IMR-90 (cell line): ENCODE results near the gene ABCC8. TPM values are rescaled to one million over a fixed set of nuclear protein-coding genes. Genes with fewer than 3 reads are reported as not detected.

Source experiments
- ATAC-seq: fragments of 200-7000 bp; cut with Tn5 transposase; 2 replicates; pipeline ENCODE4 v1.9.1; 2020; ENCODE audit warnings: low read depth, mild to moderate bottlenecking, moderate library complexity
- BruUV-seq: library from RNA; stranded (reverse); fragments of 400-500 nt; replicated peaks from 2 replicates; lab custom pipeline; 2021; lab: Mats Ljungman, UMichigan
- CTCF ChIA-PET: fragments of 300-600 bp; formaldehyde crosslinking; extraction: SDS; loops from one replicate; lab custom pipeline; 2021; ENCODE audit warnings: antibody characterized with exemption; lab: Yijun Ruan, JAX
- POLR2A ChIA-PET: fragments of 300-600 bp; sonication (Branson Sonifier 250); formaldehyde crosslinking; loops from one replicate; lab custom pipeline; 2022; ENCODE audit warnings: antibody characterized with exemption; ENCODE audit not compliant: unreplicated experiment; lab: Charles Lee
- DNase-seq: peaks from one replicate; pipeline ENCODE4 v3.0.0; 2013
- H2AFZ ChIP-seq: replicated peaks from 2 replicates; pipeline ENCODE3; 2013; ENCODE audit warnings: low read length, mild to moderate bottlenecking; ENCODE audit not compliant: poor library complexity
- H2AK5ac ChIP-seq: 2 replicates; pipeline ENCODE4 v1.6.1; 2013; ENCODE audit warnings: low read depth, low read length, inconsistent platforms
- H2AK9ac ChIP-seq: replicated peaks from 2 replicates; pipeline ENCODE3; 2013; ENCODE audit warnings: mild to moderate bottlenecking, low read depth, low read length, moderate library complexity; ENCODE audit not compliant: poor library complexity
- H2BK120ac ChIP-seq: 2 replicates; pipeline ENCODE4 v1.6.1; 2013; ENCODE audit warnings: low read depth, low read length, inconsistent platforms
- H2BK15ac ChIP-seq: 3 replicates; pipeline ENCODE4 v1.6.1; 2013; ENCODE audit warnings: low read depth, low read length, inconsistent platforms
- H2BK20ac ChIP-seq: 2 replicates; pipeline ENCODE4 v1.6.1; 2013; ENCODE audit warnings: low read depth, mild to moderate bottlenecking, inconsistent platforms, low read length, moderate library complexity
- H2BK5ac ChIP-seq: 2 replicates; pipeline ENCODE4 v1.6.1; 2013; ENCODE audit warnings: mild to moderate bottlenecking, low read depth, low read length, inconsistent platforms; ENCODE audit not compliant: poor library complexity, severe bottlenecking
- H3K14ac ChIP-seq: replicated peaks from 2 replicates; pipeline ENCODE4 v1.6.1; 2013; ENCODE audit warnings: low read depth, low read length, inconsistent platforms
- H3K18ac ChIP-seq: 2 replicates; pipeline ENCODE4 v1.6.1; 2013; ENCODE audit warnings: low read depth, low read length, control low read depth
- H3K23ac ChIP-seq: 2 replicates; pipeline ENCODE4 v1.6.1; 2013; ENCODE audit warnings: low read depth, low read length, inconsistent platforms
- H3K27ac ChIP-seq: 2 replicates; pipeline ENCODE4 v1.5.1; 2013; ENCODE audit warnings: mild to moderate bottlenecking, control low read depth, low read length; ENCODE audit not compliant: insufficient read depth
- H3K27me3 ChIP-seq: 2 replicates; pipeline ENCODE4 v1.6.1; 2013; ENCODE audit warnings: low read length; ENCODE audit not compliant: control insufficient read depth, insufficient read depth
- H3K36me3 ChIP-seq: 2 replicates; pipeline ENCODE4 v1.6.1; 2013; ENCODE audit warnings: low read length, mixed read lengths; ENCODE audit not compliant: control insufficient read depth, insufficient read depth
- H3K4ac ChIP-seq: 2 replicates; pipeline ENCODE4 v1.6.1; 2013; ENCODE audit warnings: low read depth, low read length, inconsistent platforms
- H3K4me1 ChIP-seq: 2 replicates; pipeline ENCODE4 v1.6.1; 2013; ENCODE audit warnings: low read length, mixed read lengths; ENCODE audit not compliant: control insufficient read depth, insufficient read depth
- H3K4me2 ChIP-seq: 2 replicates; pipeline ENCODE4 v1.6.1; 2013; ENCODE audit warnings: low read depth, mild to moderate bottlenecking, control low read depth, low read length, moderate library complexity
- H3K4me3 ChIP-seq: 2 replicates; pipeline ENCODE4 v1.5.1; 2013; ENCODE audit warnings: low read depth, mild to moderate bottlenecking, control low read depth, low read length, moderate library complexity; ENCODE audit not compliant: insufficient read depth
- H3K56ac ChIP-seq: 2 replicates; pipeline ENCODE4 v1.6.1; 2013; ENCODE audit warnings: low read length, inconsistent platforms; ENCODE audit not compliant: insufficient read depth; ENCODE audit errors: extremely low read depth
- H3K79me1 ChIP-seq, 2 experiments: 2 replicates each; pipeline ENCODE4 v1.6.1; 2013; ENCODE audit warnings: low read length in 2 of 2, inconsistent platforms in 1 of 2, low read depth in 1 of 2
- H3K9ac ChIP-seq: 2 replicates; pipeline ENCODE4 v1.6.1; 2013; ENCODE audit warnings: low read depth, low read length, control low read depth
- H3K9me1 ChIP-seq: 2 replicates; pipeline ENCODE4 v1.6.1; 2013; ENCODE audit warnings: low read length, inconsistent platforms; ENCODE audit not compliant: insufficient read depth
- H3K9me3 ChIP-seq: 2 replicates; pipeline ENCODE4 v1.6.1; 2013; ENCODE audit warnings: low read length; ENCODE audit not compliant: control insufficient read depth, insufficient read depth
- H4K20me1 ChIP-seq: 2 replicates; pipeline ENCODE4 v1.6.1; 2013; ENCODE audit warnings: low read length, inconsistent platforms; ENCODE audit not compliant: insufficient read depth
- H4K5ac ChIP-seq: 2 replicates; pipeline ENCODE4 v1.6.1; 2013; ENCODE audit warnings: mild to moderate bottlenecking, low read depth, low read length, control low read depth
- H4K8ac ChIP-seq, 2 experiments: 2 replicates each; pipeline ENCODE4 v1.6.1; 2013; ENCODE audit warnings: low read depth in 2 of 2, low read length in 2 of 2, control low read depth in 1 of 2, inconsistent platforms in 1 of 2
- H4K91ac ChIP-seq: 2 replicates; pipeline ENCODE4 v1.6.1; 2013; ENCODE audit warnings: low read depth, low read length, inconsistent platforms; ENCODE audit not compliant: insufficient read depth
- BHLHE40 ChIP-seq: fragments of 150-350 bp; IDR thresholded peaks from 2 replicates; pipeline ENCODE4 v1.6.1; 2016; ENCODE audit warnings: mild to moderate bottlenecking, low read depth, low read length
- CEBPB ChIP-seq: IDR thresholded peaks from 2 replicates; pipeline ENCODE4 v1.6.1; 2012; ENCODE audit warnings: low read depth, low read length, improper control_type of control experiment
- CHD1 ChIP-seq: IDR thresholded peaks from 2 replicates; pipeline ENCODE4 v1.6.1; 2012; ENCODE audit warnings: low read depth, low read length, improper control_type of control experiment
- CTCF ChIP-seq: conservative IDR thresholded peaks from 2 replicates; pipeline ENCODE4 v1.5.1; 2012; ENCODE audit warnings: mild to moderate bottlenecking, low read depth, low read length, improper control_type of control experiment
- ELK1 ChIP-seq: fragments of 150-350 bp; IDR thresholded peaks from 2 replicates; pipeline ENCODE4 v1.6.1; 2016; ENCODE audit warnings: low read depth, mild to moderate bottlenecking, low read length, moderate library complexity, borderline replicate concordance
- FOS ChIP-seq: fragments of 150-350 bp; IDR thresholded peaks from 2 replicates; pipeline ENCODE4 v1.6.1; 2016; ENCODE audit warnings: low read depth, low read length
- MAFK ChIP-seq: IDR thresholded peaks from 2 replicates; pipeline ENCODE4 v1.6.1; 2012; ENCODE audit warnings: low read depth, low read length, improper control_type of control experiment
- MXI1 ChIP-seq: IDR thresholded peaks from 2 replicates; pipeline ENCODE4 v1.6.1; 2012; ENCODE audit warnings: low read depth, mild to moderate bottlenecking, low read length, moderate library complexity, borderline replicate concordance
- NFE2L2 ChIP-seq: fragments of 150-350 bp; IDR thresholded peaks from 2 replicates; pipeline ENCODE4 v1.6.1; 2016; ENCODE audit warnings: low read depth, mild to moderate bottlenecking, low read length
- POLR2A ChIP-seq: IDR thresholded peaks from 2 replicates; pipeline ENCODE4 v1.6.1; 2012; ENCODE audit warnings: mild to moderate bottlenecking, low read depth, low read length
- RAD21 ChIP-seq: IDR thresholded peaks from 2 replicates; pipeline ENCODE4 v1.6.1; 2012; ENCODE audit warnings: low read length, improper control_type of control experiment
- RCOR1 ChIP-seq: IDR thresholded peaks from 2 replicates; pipeline ENCODE4 v1.6.1; 2012; ENCODE audit warnings: mild to moderate bottlenecking, low read length, improper control_type of control experiment; ENCODE audit not compliant: insufficient replicate concordance
- SMC3 ChIP-seq: fragments of 150-350 bp; IDR thresholded peaks from 2 replicates; pipeline ENCODE4 v1.6.1; 2016; ENCODE audit warnings: low read depth, mild to moderate bottlenecking, antibody characterized with exemption, low read length, moderate library complexity
- WGBS, 2 experiments: methylation state at CpG; one replicate each; pipeline versions ENCODE4 v1.1.5 to v1.1.7; 2013; ENCODE audit warnings: missing lambda C conversion rate in 2 of 2; ENCODE audit not compliant: insufficient read length in 1 of 2; ENCODE audit errors: extremely low coverage in 2 of 2; 5-methylcytosine and 5-hydroxymethylcytosine counted together
- dilution Hi-C: fragments of 300-500 bp; cut with HindIII; formaldehyde crosslinking; loops from one replicate; pipeline ENCODE4 v1.14.3; 2018; ENCODE audit warnings: low sequenced_read_pairs; ENCODE audit not compliant: unreplicated experiment
- in situ Hi-C: fragments of 300-500 bp; cut with MboI; formaldehyde crosslinking; loops from 3 replicates; pipeline ENCODE4 v1.14.3; 2019; ENCODE audit warnings: low sequenced_read_pairs, inconsistent platforms, mixed read lengths
- intact Hi-C: fragments of 100-400 bp; cut with micrococcal nuclease; formaldehyde crosslinking; loops from 2 replicates; pipeline ENCODE4 v1.10.0; 2022
- polyA plus RNA-seq, 3 experiments: library from polyadenylated mRNA; depleted of rRNA; stranded (reverse); fragments of >200 nt; gene quantifications; 2 replicates each; pipeline ENCODE4 v1.2.3, GENCODE V29; 2012; ENCODE audit warnings: low replicate concordance in 1 of 3
- total RNA-seq: library from RNA; depleted of rRNA; stranded (reverse); fragments of >200 nt; gene quantifications from 2 replicates; pipeline ENCODE4 v1.2.3, GENCODE V29; 2012

The ABCC8 gene
- total and polyA plus RNA-seq, 2 of the 4 experiments (the other 2 are of a cell fraction), result not detected

- POLR2A ChIA-PET, result no interaction called here
- Histone ChIP-seq H3K4me2 (no peak overlapping the region), H3K9ac (no peak overlapping the region), H3K9me3 (no peaks in the 10 kb centered on the region), H3K27ac (no peak overlapping the region), H4K5ac (no peak overlapping the region), H2BK15ac (no peak overlapping the region), H2BK5ac (no peak overlapping the region), H3K4ac (no peak overlapping the region), H4K91ac (no peak overlapping the region), H4K8ac (no peak overlapping the region), H3K4me1 (no peaks in the 10 kb centered on the region), H2AK9ac (no peak overlapping the region), H3K4me3 (no peak overlapping the region), H3K56ac (no peak overlapping the region), H2AFZ (no peak overlapping the region), H3K27me3 (peaks cover 13% of the 10 kb centered on the region), H3K14ac (no peak overlapping the region), H4K20me1 (no peaks in the 10 kb centered on the region), H2AK5ac (no peak overlapping the region), H3K36me3 (no peaks in the 10 kb centered on the region), H2BK20ac (no peak overlapping the region), H3K23ac (no peak overlapping the region), H3K79me1 (no peaks in the 10 kb centered on the region), H3K18ac (no peak overlapping the region), H3K9me1 (no peaks in the 10 kb centered on the region), H2BK120ac (no peak overlapping the region)
- dilution Hi-C loops, result no loop called here
- in situ Hi-C loops, result no loop called here
- no TSS peak for BruUV-seq
- ATAC-seq (no peak), DNase-seq (no peak)
- WGBS, 2 experiments, result no CpG with 5 or more reads among the region's 2 CpGs
- TF ChIP-seq FOS (no peak), MAFK (no peak), CEBPB (no peak), RAD21 (no peak), NFE2L2 (no peak), BHLHE40 (no peak), SMC3 (no peak), CHD1 (no peak), ELK1 (no peak), RCOR1 (no peak), POLR2A (no peak), CTCF (no peak), MXI1 (no peak)
- intact Hi-C loops, result no loop called here
- CTCF ChIA-PET, result interaction anchor here (1.1 kb wide), 1 partner anchor 34 kb away, joined by 3 read pairs; no protein-coding TSS in a partner anchor
Observed at GRCh38 chr11:17418444-17419081, 58.1 kb downstream of the ABCC8 start.
